HG02973 (cell line): ENCODE data around the gene MUC13.

Source experiments
- ATAC-seq: cut with Tn5 transposase; IDR thresholded peaks from one replicate; pipeline ENCODE4 v1.9.1; 2021; ENCODE audit warnings: moderate library complexity; ENCODE audit not compliant: unreplicated experiment

The MUC13 gene

DNA sequence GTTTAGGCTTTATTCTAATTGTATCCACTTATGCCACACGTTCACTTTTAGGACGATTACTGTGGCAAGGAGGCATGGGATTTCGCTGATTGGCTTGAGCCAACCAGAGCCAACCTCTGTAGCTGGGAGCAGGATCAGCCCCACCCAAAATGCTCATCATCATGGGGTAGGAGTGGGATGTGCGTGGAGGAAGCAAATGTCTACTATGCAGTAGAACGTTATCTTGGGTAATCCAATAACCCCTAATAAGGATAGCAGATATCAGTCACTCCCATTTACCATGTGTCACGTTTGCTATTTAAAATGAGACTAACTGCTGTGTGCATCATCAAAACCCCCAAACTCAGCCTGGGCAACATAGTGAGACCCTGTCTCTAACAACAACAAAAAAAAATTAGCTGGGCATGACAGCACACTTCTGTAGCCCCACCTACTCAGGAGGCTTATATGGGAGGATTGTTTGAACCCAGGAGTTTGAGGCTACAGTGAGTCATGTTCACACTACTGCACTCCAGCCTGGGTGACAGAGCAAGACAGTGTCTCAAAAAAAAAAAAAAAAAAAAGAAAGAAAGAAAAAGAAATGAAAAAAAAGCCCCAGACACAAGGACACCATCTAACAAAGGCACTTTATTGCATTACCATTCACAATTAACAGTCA, 29.6 kb downstream of the MUC13 start:
- ATAC-seq, result no peak

DNA sequence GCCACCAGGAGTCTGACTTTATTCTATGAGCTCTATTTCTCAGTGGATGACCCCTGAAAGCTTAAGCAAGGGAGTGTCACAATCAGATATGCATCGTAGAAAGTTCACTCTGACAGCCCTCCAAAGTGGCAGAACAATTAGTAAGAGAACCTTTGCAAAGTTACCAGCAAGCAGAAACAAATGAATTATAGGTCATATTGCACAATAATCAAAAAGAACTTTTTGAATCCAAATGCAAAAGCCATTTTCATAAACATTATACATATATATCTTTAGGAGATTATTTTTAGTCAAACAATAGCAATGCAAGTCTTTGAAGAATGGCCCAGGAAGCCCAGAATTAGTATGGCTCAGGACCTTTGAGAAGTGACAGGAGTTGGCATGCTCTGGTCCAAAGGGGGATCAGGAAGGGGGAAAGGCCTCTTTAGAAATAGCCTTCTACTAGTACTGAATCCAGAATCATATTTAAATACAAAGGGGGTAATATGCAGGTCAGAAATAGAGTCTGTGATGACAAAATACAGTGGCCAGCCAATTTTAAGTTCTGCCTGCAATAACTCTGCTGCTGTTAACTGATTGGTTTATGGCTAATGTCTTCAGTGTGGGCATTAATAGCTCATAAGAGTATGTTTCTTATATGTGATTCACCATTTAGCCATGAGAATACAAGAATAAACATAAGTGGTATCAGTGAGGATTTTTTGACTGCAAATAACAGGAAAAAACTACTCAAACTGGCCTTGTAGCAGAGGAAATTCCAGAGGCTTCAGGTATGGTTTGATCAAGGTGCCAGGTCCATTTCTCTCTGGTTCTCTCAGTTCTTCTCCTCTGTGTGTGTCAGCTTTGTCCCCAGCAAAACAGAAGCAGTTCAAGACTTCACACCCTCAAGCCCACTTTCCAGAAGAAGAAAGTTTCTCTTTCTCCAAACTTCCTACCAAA, 30.4 kb downstream of the MUC13 start:
- ATAC-seq, result no peak

DNA sequence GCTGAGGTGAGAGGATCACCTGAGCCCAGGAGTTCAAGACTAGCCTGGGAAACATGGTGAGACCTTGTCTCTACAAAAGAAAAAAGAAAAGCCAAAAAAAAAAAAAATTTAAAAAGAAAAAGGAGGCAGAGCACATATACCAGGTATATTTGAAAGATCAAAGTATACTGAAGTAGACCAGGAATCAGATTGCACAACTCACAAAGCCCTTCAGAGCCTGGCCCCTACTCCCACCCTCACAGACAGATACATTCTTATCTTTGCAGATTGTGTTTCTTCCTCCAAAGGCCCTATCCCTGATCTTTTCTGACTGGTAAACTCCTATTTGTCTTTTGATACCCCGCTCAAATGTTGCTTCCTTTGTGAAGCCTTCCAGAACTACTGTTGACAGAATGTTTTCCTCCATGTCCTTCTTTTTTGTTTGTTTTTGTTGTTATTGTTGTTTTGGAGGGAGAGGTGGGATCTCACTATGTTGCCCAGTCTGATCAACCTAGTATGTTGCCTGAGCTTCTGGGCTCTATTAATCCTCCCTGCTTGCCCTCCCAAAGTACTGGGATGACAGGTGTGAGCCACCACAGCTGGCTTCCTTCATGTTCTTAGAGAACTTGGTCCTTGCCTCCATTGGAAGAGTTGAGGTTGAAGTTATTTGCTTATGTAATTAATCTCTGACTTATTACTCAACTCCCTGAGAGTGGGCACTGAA, 37.6 kb downstream of the MUC13 start:
- no peak for ATAC-seq

DNA sequence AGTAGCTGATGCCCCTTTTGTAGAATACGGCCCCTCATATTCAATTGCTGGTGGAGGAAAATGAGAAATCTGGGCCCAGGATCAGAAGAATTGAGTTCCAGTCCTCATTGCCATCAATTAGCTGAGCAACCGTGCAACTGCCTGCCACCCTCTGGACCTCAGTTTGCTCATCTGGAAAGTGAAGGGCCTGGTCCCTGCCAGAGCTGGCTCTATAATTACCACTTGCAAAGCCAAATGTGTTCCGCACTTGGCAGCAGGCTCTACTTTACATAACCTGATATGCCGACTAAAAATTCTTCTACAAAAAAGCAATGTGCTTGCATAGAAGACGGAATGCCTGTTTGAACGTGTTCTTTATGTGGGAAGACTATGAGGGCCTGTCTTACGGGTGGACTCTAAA, 38.8 kb downstream of the MUC13 start:
- no peak for ATAC-seq

DNA sequence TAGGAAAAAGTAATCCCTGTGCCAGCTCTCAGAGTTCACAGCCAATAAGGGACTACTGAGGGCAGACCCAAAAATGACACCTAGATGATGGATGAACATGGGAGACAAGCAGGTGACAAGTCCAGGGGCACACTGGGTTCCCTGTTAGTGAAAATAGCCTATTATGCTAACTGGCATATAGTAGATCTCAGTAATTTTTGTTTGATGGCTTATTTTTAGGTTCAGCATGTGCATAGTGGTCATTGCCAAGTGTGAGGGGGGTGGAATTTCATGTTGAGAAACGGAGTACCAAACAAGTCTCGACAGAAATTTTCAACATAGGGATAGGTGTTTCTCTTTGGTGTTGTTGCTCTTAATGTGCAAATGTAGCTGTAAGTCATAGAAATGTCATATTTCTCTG, 41.0 kb downstream of the MUC13 start:
- no peak for ATAC-seq

DNA sequence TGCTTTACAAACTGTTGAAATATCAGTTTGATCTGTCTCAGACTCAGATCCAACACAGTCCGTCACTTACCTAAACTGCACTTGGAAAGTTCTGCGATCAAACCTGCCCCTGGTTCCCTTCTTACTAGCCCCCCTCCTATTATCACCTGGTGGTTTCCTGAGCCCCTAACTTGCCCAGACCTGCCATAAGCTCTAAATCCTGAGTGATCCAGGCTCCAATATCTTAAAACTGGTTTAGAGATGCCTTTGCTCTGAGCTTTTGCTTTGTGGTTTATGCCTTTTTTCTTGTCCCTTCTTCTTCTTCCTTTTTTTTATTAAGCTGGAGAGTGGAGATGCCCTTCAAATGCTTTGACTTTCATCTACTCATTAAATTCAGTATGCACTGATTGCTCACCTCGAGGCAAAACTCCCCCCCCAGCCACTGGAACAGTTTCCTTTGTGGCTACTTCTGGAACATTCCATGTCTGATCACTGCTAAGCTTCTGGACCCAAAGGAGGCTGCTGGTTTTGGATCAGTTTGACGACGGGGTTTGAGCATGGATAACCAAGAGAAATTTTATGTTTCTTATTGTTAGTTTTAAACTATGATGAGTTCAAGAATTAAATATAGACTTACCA, 43.9 kb downstream of the MUC13 start:
- ATAC-seq, result no peak

DNA sequence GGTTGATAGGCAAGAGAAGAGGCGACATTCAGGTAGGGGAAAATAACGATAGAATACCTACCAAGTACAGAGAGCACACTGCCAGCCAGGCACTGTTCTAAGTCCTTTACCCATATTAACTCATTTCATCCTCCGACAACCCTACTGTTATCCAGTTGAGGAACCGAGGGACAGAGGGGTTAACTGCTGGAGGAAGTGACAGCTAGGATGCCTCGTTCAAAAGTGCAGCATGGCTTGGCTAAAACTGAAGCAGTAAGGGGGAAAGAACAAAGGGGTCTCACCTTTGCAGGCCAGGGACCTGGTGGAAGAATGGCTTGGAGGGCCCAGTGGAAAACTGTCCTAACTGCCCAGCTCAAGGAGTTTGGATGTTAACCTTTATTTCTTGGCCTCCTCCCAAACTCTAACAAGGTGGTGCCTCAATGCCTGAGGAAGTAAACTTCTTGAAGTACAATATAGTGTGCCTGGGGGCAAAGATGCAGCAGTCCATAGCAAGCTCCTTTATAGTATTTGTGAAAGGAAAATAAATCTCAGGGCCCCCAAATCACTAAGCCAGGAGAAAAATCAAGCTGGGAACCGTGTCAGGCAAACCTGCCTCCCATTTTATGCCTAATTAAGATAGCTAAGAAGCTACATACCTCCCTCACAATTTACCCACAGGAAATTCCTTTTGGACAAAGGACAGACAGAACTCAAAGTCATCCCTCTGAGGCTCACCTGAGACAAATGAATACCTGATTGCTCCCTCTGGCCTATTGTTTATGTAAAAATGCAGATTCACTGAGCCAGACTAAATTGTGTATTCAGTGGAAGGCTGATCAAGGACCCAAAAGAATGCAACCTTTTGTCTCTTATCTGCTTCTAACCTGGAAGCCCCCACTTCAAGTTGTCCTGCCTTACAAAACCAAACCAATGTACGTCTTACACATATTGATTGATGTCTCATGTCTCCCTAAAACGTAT, 45.8 kb downstream of the MUC13 start:
- ATAC-seq, result no peak

DNA sequence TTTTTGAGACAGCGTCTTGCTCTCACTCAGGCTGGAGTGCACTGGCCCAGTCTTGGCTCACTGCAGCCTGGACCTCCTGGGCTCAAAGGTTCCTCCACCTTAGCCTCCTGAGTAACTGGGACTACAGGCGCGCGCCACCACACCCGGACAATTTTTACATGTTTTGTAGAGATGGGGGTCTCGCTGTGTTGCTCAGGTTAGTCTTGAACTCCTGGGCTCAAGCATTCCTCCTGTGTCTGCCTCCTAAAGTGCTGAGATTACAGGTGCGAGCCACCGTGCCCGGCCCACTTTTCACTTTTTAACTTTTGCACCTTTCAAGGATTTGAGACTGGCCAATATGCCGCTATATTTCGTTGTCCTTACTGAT, 46.6 kb downstream of the MUC13 start:
- ATAC-seq, result no peak

DNA sequence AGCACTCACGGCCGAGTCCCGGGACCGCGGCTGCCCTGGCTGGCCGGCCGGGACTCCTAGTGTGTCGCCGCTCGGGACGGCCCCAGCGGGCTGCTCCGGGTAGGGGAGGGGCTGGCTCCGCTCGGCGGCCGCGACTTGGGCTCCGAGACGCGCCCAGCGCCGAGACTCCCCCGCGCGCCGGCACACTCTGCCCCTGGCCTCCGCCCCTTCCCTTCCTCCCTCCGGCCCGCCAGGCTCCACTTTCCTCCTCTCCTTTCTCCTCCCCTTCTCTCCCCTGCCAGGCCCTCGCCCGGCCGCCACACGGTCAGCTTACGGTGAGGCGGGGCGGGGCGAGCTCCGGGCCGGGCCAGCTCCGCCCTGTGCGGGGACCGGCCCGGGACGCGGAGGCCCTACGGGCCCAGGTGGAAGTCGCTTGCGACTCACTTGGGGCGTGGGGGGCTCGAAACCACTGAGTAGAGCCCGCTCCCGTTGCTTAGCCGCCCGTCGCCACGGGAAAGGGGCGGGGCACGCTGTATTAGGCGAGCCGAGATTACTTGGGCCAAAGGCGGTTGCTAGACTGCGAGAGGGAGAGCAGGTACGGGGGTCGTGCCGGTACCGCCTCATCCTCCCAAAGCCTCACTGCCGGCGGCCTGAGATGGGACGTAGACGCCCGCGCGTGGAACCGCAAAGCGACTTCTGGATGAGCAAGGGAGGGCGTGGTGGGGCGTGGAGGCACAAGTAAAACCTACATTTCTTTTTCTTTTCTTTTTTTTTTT, 47.2 kb downstream of the MUC13 start, which contains the start of gene ITGB5:
Gene ITGB5, minus strand, starts transcription at position 189 of the 755 bp plus-strand sequence. CDS start 365 bp downstream, outside the sequence.
- ATAC-seq, result no peak

DNA sequence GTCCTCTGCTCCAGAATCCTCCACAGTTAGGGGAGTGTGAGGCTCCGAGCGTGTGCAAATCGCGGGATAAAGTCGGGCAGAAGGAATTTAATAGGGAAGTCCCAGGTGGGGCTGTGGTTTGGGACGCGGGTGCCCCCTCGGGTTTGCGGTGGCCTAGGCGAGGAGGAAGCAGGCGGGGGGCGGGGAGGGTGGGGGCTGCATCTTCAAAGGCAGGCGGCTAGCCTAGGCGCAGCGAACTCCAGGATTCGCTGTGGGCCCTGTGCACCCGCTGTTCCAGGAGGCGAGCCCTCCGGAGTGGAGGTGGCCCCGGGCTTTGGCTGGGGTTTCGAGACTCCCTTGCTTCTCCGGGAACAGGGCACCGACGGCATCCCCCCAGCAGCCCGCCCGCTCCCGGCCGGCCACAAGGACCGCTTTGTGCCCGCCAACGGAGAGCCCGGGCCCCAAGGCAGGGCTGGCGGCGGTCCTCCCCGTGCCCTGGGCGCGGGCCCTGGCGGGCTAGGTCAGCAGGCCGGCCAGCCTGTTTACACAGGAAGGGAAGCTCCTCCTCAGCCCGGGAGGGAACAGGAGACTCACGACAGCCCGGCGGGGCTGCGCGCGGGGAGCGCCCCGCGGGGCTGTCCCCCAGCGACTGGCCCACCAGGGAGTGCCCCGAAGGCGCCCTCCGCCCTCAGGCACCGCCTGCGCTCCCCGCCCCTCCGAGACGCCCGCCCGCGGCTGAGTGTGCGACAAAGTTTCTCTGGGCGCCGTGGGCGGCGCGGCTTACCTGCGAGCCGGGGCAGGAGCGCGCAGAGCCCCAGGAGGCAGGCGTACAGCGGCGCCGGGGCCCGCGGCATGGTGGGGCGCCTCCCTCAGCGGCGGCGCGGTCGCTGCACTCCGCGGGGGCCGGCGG, 48.1 kb downstream of the MUC13 start:
- no peak for ATAC-seq

DNA sequence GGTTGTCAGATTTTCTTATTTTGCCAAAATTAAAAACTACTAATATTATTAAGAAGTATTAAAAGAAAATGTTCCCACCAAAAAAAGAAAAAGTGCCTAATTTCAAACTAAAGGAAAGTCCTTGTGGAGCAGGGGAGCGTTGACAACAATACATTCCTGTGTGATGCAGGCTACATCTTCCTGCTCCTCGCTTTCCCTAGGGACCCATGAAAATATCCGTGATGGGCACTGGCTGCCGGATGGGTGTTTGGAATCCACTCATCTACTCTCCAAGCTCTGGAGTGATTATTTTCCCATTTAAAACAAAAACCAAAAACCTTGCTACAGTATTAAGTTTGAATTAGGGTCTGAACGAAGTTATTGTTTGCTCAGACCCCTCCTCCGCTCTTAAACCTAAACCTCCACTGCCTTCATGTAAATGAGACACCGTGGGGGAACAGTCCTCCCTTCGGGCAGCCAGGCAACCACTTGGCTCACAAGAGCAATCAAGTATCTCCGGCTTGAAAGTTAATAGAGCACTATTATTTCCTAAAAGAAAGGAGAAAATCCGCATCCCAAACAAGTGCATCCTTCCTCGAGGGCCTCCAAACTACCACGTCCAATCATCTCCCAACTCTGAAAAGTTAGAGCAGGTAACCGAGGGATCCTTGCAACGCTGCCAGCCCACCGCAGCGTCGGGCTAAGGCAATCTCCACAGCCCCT, 48.9 kb downstream of the MUC13 start:
- ATAC-seq, result no peak

DNA sequence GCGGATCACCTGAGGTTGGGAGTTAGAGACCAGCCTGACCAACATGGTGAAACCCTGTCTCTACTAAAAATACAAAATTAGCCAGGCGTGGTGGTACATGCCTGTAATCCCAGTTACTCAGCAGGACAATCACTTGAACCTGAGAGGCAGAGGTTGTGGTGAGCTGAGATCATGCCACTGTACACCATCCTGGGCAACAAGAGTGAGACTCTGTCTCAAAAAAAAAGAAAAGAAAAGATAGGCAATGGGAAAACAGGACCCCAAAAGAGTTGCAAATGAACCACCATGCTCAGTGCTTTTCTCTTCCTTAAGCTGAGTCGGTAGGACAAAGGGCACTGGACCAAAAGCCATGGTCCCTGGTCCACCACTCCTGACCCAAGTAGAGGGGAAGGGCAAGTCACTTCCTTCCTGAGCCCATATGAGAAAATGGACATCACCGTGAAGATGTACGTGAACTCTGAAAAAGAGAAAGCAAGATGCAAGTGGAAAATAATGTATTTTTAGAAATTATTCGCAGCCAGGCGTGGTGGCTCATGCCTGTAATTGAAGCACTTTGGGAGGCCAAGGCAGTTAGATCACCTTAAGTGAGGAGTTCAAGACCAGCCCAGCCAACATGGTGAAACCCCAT, 50.0 kb downstream of the MUC13 start:
- no peak for ATAC-seq

DNA sequence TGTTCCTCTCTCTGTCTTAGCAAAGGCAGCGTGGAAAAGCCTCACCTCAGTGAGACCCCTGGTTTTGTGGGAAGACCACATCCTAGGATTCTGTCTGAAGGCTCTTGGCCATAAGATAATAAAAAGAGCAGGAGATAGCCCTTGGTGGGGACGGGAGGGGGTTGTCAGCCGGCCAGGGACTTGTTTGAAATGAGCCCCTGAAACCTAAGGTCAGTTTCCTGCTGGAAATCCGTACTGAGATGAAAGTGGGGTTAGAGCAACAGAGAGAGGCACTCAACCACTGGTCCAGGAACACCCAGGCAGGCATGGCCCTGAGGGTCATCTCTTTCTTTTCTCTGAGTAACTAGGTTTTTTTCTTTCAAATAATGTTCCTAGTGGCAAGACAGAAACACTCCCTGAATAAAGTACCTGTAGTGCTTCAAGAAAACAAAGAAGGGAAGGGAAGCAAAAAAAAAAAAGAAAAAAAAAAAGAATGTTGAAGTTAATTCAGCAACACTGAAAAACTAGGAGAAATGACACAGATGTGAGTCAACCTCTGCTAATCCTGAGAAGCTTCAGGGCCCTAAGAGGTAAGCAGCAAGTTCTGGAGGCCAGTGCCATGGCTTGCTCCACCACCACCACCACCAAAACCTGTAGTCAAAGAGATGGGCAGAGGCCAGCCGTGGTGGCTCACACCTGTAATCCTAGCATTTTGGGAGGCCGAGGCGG, 50.6 kb downstream of the MUC13 start:
- no peak for ATAC-seq

DNA sequence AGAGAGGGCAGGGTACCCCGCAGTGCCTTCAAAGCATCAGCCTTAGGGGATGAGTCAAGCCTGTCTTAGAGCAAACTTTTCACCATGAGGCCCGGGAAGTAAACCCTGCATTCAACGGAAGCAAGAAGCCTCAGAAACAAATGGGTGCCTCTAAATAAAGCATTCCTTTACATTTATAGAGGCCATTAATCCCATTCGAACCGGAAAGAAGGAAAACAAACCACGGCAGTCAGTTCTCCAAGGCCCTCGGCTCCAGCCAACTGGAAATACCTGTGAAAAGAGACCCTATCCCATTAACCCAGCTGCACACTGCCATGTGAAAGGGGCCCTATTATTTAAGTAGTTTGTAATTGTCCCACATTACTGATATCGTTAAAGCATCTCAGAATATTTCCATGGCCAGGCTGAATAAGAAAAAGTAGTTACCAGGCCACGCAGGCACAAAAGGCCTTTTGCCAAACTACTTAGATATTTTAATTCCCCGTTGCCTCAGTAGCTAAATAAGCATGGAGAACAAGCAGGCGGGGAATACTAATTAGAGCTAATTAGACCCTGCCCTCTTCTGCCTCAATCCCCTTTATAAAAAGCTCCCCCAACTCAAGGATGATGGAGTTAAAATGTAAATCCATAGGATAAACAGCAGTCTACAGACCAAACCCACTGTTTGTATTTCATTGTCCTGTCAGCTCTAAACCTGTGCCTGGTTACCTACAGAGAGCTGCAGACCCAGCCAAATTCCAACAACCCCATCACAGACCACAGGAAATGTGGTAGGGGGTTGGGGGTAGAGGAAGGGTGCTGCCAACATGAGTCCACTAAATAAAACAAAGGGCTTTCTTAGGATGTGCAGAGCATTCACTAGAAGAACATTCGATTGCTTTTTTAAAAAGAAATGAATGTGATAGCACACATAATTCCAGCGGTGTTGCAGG, 51.5 kb downstream of the MUC13 start:
- no peak for ATAC-seq

DNA sequence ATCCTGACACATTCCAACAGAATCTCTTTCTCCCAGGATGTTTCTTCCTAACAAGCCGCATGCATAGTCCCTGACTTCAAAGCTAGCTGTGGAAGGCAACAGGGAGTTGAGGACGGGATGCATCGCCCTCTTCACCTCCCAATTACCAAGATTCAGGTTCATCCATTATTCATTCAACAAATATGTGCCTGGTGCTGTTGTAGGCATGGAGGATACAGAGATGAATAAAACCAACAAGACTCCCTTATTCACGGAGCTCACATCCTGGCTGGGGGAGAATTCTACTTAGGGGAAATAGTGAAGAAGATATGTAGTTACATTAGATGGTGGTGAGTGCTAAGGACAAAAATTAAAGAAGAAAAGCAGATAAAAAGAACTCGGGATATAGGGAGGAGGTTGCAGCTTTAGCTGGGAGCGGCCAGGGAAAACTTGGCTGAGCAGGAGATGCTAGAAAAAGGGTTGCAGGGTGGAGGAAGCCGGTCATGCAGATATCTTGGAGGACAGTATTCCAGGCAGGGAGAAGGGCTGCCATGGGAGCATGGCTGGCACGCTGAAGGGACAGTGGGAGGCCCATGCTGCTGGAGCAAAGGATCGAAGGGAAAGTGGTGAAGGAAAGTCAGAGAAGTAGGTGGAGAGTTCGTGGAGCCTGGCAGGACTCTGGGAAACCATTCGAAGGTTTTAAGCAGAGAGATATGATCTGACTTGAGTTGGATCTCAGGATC, 52.4 kb downstream of the MUC13 start:
- no peak for ATAC-seq
